Breast epithelium (tissue), 4 donors: ENCODE data around the gene LILRB2. TPM values are rescaled to one million over a fixed set of nuclear protein-coding genes. Genes with fewer than 3 reads are reported as not detected.
"Not testable (repeated sequence)": the region's sequence is repeated elsewhere in the genome, so short reads cannot be mapped to it uniquely, and the experiment has no call there.

Source experiments
- DNase-seq, 2 donors: peaks; one replicate each; pipeline ENCODE4 v3.0.0-alpha.2; 2019; ENCODE audit warnings: low spot score in 2 of 2
- H3K27ac ChIP-seq, 2 donors: fragments of 200-600 bp; sonication (generic) in 1 of 2; one replicate each; pipeline ENCODE4 v1.5.1; 2016 to 2019; ENCODE audit warnings: mild to moderate bottlenecking in 1 of 2
- H3K27me3 ChIP-seq, 2 donors: fragments of 200-600 bp; sonication (generic) in 1 of 2; one replicate each; pipeline versions ENCODE4 v1.5.1 to v1.6.0; 2017 to 2019; ENCODE audit warnings: control low read depth in 1 of 2, mild to moderate bottlenecking in 1 of 2
- H3K36me3 ChIP-seq: fragments of 200-600 bp; one replicate; pipeline ENCODE4 v1.5.1; 2019
- H3K4me1 ChIP-seq, 2 donors: fragments of 200-600 bp; sonication (generic); one replicate each; pipeline ENCODE4 v1.5.1; 2016 to 2019; ENCODE audit warnings: control low read depth in 1 of 2
- H3K4me3 ChIP-seq, 3 donors: fragments of 200-600 bp; sonication (generic); 1 replicate in 2 of 3; 2 replicates in 1 of 3; pipeline ENCODE4 v1.5.1; 2016 to 2019; ENCODE audit warnings: mild to moderate bottlenecking in 3 of 3, moderate library complexity in 2 of 3
- H3K9me3 ChIP-seq, 2 donors: fragments of 200-600 bp; sonication (generic) in 1 of 2; one replicate each; pipeline ENCODE4 v1.5.1; 2016 to 2019; ENCODE audit warnings: control low read depth in 1 of 2
- POLR2A ChIP-seq: fragments of 450-650 bp; IDR thresholded peaks from one replicate; pipeline ENCODE4 v1.6.1; 2016; ENCODE audit warnings: antibody characterized with exemption, mild to moderate bottlenecking, moderate library complexity
- POLR2AphosphoS5 ChIP-seq, 3 donors: sonication (generic); formaldehyde crosslinking; IDR thresholded peaks; one replicate each; pipeline ENCODE4 v1.6.1; 2017; ENCODE audit warnings: antibody characterized with exemption in 3 of 3
- intact Hi-C: fragments of 100-400 bp; cut with DNase I; formaldehyde crosslinking; loops from one replicate; pipeline ENCODE4 v1.15.1; 2023; ENCODE audit warnings: low total_unique reads
- total RNA-seq, 3 donors: library from RNA; depleted of rRNA; stranded (reverse); fragments of >200 nt; gene quantifications; one replicate each; pipeline ENCODE4 v1.1.0, GENCODE V29; 2016
- TF ChIP-seq, protein P1 (sequence below), 3 donors: fragments of 450-650 bp; IDR thresholded peaks; one replicate each; pipeline ENCODE4 v1.5.1; 2016 to 2017; ENCODE audit warnings: antibody characterized with exemption in 3 of 3, mild to moderate bottlenecking in 3 of 3, moderate library complexity in 3 of 3

The LILRB2 gene
- total RNA-seq, 3 donors from 2014 or later, result 0.98 to 3.5 (median 1.8) TPM

- Histone ChIP-seq H3K9me3 (no peaks in the 10 kb centered on the region), H3K27me3 (peaks cover 0 to 64% of the 10 kb centered on the region in 2 donors), H3K36me3 (no peaks in the 10 kb centered on the region), H3K4me3 (no peak overlapping the region), H3K27ac (no peak overlapping the region), H3K4me1 (no peaks in the 10 kb centered on the region)
- intact Hi-C loops, result no loop called here
- TF ChIP-seq POLR2AphosphoS5 (IDR thresholded peaks at IDR 0.05) (no peak), POLR2A (no peak)
- TF ChIP-seq, protein P1, sequence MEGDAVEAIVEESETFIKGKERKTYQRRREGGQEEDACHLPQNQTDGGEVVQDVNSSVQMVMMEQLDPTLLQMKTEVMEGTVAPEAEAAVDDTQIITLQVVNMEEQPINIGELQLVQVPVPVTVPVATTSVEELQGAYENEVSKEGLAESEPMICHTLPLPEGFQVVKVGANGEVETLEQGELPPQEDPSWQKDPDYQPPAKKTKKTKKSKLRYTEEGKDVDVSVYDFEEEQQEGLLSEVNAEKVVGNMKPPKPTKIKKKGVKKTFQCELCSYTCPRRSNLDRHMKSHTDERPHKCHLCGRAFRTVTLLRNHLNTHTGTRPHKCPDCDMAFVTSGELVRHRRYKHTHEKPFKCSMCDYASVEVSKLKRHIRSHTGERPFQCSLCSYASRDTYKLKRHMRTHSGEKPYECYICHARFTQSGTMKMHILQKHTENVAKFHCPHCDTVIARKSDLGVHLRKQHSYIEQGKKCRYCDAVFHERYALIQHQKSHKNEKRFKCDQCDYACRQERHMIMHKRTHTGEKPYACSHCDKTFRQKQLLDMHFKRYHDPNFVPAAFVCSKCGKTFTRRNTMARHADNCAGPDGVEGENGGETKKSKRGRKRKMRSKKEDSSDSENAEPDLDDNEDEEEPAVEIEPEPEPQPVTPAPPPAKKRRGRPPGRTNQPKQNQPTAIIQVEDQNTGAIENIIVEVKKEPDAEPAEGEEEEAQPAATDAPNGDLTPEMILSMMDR (IDR thresholded peaks at IDR 0.05), result no peak
- DNase-seq, result no peak
Observed at GRCh38 chr19:54252243-54252642, 28.7 kb downstream of the LILRB2 start.

DNA sequence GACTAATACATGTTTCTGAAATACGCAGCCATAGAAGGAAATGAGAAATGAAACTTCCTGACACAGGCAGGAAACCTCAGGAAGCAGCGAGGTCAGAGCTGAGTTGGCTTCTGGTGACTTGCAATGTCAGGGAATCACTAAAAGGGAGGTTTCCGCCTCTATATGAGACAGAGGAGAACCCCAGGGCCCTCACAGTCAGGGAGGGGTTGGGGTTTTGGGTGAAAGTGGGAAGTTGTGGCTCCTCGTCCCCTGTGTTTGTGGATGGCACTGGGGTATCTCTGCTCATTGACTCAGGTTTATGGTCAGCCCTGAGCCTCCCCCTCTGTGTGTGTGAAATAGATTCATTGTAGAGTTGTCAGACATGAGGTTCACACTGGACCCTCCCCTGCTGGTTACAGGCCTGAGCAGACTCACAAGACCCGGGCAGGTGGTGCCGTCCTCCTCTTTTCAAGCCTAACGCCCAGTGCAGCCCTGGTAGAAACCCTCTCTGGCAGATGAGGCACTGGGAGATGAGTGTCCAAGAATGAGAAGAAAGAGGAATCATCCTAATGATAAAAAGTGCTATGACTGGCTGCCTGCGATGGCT is 32.8 kb downstream of the LILRB2 start:
- no peaks in the 10 kb centered on the region for H3K9me3 ChIP-seq
- intact Hi-C loops, result no loop called here
- TF ChIP-seq POLR2AphosphoS5 (IDR thresholded peaks at IDR 0.05) (no peak), POLR2A (no peak)
- TF ChIP-seq, protein P1 (IDR thresholded peaks at IDR 0.05), result no peak
- no peak overlapping the region for H3K4me3 ChIP-seq
- H3K27ac ChIP-seq, result no peak overlapping the region
- no peaks in the 10 kb centered on the region for H3K36me3 ChIP-seq
- no peaks in the 10 kb centered on the region for H3K4me1 ChIP-seq
- DNase-seq, result peak in 1 of 2 donors; percentile 18
- peaks cover 0 to 27% of the 10 kb centered on the region in 2 donors for H3K27me3 ChIP-seq

GRCh38 chr19:54247106-54247930 is 33.6 kb downstream of the LILRB2 start:
- intact Hi-C loops, result no loop called here
- H3K27me3 ChIP-seq, result peaks cover 0 to 19% of the 10 kb centered on the region in 2 donors
- no peak overlapping the region for H3K4me3 ChIP-seq
- TF ChIP-seq, protein P1 (IDR thresholded peaks at IDR 0.05), result no peak
- TF ChIP-seq POLR2AphosphoS5 (IDR thresholded peaks at IDR 0.05) (no peak), POLR2A (no peak)
- no peaks in the 10 kb centered on the region for H3K4me1 ChIP-seq
- no peaks in the 10 kb centered on the region for H3K9me3 ChIP-seq
- no peaks in the 10 kb centered on the region for H3K36me3 ChIP-seq
- no peak overlapping the region for H3K27ac ChIP-seq
- DNase-seq, result no peak

GRCh38 chr19:54245936-54246335 is 35.0 kb downstream of the LILRB2 start:
- Histone ChIP-seq H3K36me3 (no peaks in the 10 kb centered on the region), H3K9me3 (no peaks in the 10 kb centered on the region), H3K4me3 (no peak overlapping the region), H3K4me1 (no peaks in the 10 kb centered on the region), H3K27ac (no peak overlapping the region), H3K27me3 (peaks cover 0 to 15% of the 10 kb centered on the region in 2 donors)
- TF ChIP-seq POLR2A, result no peak
- TF ChIP-seq, protein P1 (IDR thresholded peaks at IDR 0.05), result no peak
- TF ChIP-seq POLR2AphosphoS5 (IDR thresholded peaks at IDR 0.05), result no peak
- intact Hi-C loops, result no loop called here
- DNase-seq, result no peak

DNA sequence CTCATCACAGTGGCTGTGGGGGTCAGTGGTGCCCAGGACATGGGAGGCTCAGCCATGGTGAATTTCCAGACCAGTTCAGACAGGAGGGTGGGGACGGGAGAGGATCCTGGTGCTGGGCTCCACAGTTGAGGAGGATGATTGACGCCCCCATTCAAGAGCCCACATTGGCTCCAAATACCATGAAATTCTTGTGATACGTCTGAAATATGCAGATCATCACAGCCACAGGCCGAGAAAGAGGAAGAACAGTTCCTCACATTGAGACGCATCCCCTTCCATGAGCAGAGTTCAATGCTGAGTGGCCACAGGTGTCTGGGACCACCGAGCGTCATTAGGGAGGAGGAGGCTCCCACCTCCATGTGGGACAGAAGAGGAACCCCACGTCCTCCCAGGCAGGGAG is 37.1 kb downstream of the LILRB2 start:
- intact Hi-C loops, DNase-seq: not testable (repeated sequence)

DNA sequence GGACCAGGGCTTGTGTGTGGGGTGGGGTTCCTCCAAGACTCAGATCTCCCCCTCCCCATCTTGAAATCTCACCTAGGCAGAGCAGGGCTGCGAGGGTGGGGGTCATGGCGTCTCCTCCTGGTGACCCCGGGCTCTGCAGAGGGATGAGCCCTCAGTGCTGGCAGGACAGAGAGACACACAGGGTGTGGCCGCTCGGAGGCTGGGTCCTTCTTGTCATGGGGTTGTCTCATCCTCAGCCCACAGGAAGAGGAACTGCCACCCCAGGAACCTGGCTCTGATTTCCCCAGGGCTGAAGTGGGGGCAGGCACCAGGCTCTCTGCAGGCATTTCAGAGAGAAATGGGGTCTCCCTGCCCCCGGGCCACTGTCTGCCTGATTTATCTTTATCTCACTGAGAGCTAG is 38.3 kb downstream of the LILRB2 start, which contains the start of gene LILRA6:
Gene LILRA6, minus strand, starts transcription at position 145 of the 400 bp plus-strand sequence.
- DNase-seq, intact Hi-C loops, H3K9me3 ChIP-seq, H3K4me3 ChIP-seq, H3K36me3 ChIP-seq, H3K4me1 ChIP-seq, H3K27ac ChIP-seq: not testable (repeated sequence)
- H3K27me3 ChIP-seq, result peaks cover 0 to 16% of the 10 kb centered on the region in 2 donors

More for the DNA sequence above, 37.1 kb downstream of the LILRB2 start:
- H3K9me3 ChIP-seq, H3K4me1 ChIP-seq, H3K27ac ChIP-seq, H3K36me3 ChIP-seq, H3K4me3 ChIP-seq: not testable (repeated sequence)
- peaks cover 0 to 23% of the 10 kb centered on the region in 2 donors for H3K27me3 ChIP-seq

- DNase-seq, H3K27ac ChIP-seq, H3K4me3 ChIP-seq, H3K36me3 ChIP-seq, H3K9me3 ChIP-seq, H3K4me1 ChIP-seq, intact Hi-C loops: not testable (repeated sequence)
- H3K27me3 ChIP-seq, result peaks cover 0 to 12% of the 10 kb centered on the region in 2 donors
Observed at GRCh38 chr19:54242234-54242633, 38.7 kb downstream of the LILRB2 start.

- DNase-seq, H3K27me3 ChIP-seq, H3K9me3 ChIP-seq, H3K36me3 ChIP-seq, intact Hi-C loops, H3K27ac ChIP-seq, H3K4me1 ChIP-seq, H3K4me3 ChIP-seq: not testable (repeated sequence)
Observed at GRCh38 chr19:54240372-54241336, 40.3 kb downstream of the LILRB2 start.
